Endothelial cell of umbilical vein (primary cell): ENCODE data around the gene PCDHGA6. TPM values are rescaled to one million over a fixed set of nuclear protein-coding genes. Genes with fewer than 3 reads are reported as not detected.

Source experiments
- BruUV-seq: library from RNA; stranded (reverse); fragments of 400-500 nt; replicated peaks from 2 replicates; lab custom pipeline; 2021; lab: Mats Ljungman, UMichigan
- CTCF ChIA-PET: fragments of 300-600, 350-600 bp; sonication (Branson Sonifier 250); formaldehyde crosslinking; loops from one replicate; lab custom pipeline; 2021; ENCODE audit warnings: antibody characterized with exemption, inconsistent platforms; lab: Charles Lee
- POLR2A ChIA-PET: fragments of 300-600, 350-600 bp; sonication (Branson Sonifier 250); formaldehyde crosslinking; loops from one replicate; lab custom pipeline; 2021; ENCODE audit warnings: antibody characterized with exemption, inconsistent platforms; lab: Charles Lee
- DNase-seq: peaks from one replicate; pipeline ENCODE4 v3.0.0-alpha.2; 2011; ENCODE audit warnings: low read depth, low spot score
- FAIRE-seq: peaks from 2 replicates; lab custom pipeline; 2011; peaks lifted over from hg19 to GRCh38; lab: Jason Lieb, UNC
- H2AFZ ChIP-seq: 2 replicates; pipeline ENCODE4 v1.6.0; 2012; ENCODE audit warnings: low read depth, low read length, control low read depth, inconsistent platforms
- H3K27ac ChIP-seq: 2 replicates; pipeline ENCODE4 v1.5.1; 2011; ENCODE audit warnings: low read depth, mild to moderate bottlenecking, control low read depth, low read length, moderate library complexity; ENCODE audit not compliant: insufficient read depth
- H3K27me3 ChIP-seq, 2 experiments: 2 replicates each; pipeline versions ENCODE4 v1.6.0 to v1.6.1; 2011; ENCODE audit warnings: low read length in 2 of 2, mixed read lengths in 1 of 2; ENCODE audit not compliant: control insufficient read depth in 2 of 2, insufficient read depth in 2 of 2
- H3K36me3 ChIP-seq, 2 experiments: 2 replicates in 1 of 2; 3 replicates in 1 of 2; pipeline ENCODE4 v1.5.1; 2011; ENCODE audit warnings: low read length in 2 of 2, mild to moderate bottlenecking in 1 of 2, moderate library complexity in 1 of 2; ENCODE audit not compliant: control insufficient read depth in 2 of 2, insufficient read depth in 2 of 2; ENCODE audit errors: extremely low read depth in 1 of 2
- H3K4me1 ChIP-seq: 3 replicates; pipeline ENCODE4 v1.5.1; 2011; ENCODE audit warnings: mild to moderate bottlenecking, low read length; ENCODE audit not compliant: control insufficient read depth, insufficient read depth; ENCODE audit errors: extremely low read depth
- H3K4me2 ChIP-seq: 2 replicates; pipeline ENCODE4 v1.6.1; 2011; ENCODE audit warnings: low read length, control low read depth, mixed read lengths; ENCODE audit not compliant: insufficient read depth
- H3K4me3 ChIP-seq, 3 experiments: fragments of 200-600 bp in 1 of 3; sonication (generic), shearing (Covaris generic) in 1 of 3; replicated peaks in 1 of 3; 2 replicates each; pipeline ENCODE4 v1.5.1; 2011 to 2016; ENCODE audit warnings: control low read depth in 3 of 3, low read length in 3 of 3, mild to moderate bottlenecking in 2 of 3, inconsistent platforms in 1 of 3, low read depth in 1 of 3, moderate library complexity in 1 of 3; ENCODE audit not compliant: insufficient read depth in 1 of 3
- H3K79me2 ChIP-seq: 2 replicates; pipeline ENCODE4 v1.6.0; 2012; ENCODE audit warnings: low read length, inconsistent platforms; ENCODE audit not compliant: control insufficient read depth, insufficient read depth
- H3K9ac ChIP-seq: replicated peaks from 2 replicates; pipeline ENCODE3; 2011; ENCODE audit warnings: low read length, control low read depth; ENCODE audit not compliant: insufficient read depth; ENCODE audit errors: extremely low read depth
- H3K9me1 ChIP-seq: replicated peaks from 3 replicates; pipeline ENCODE4 v1.6.0; 2011; ENCODE audit warnings: mild to moderate bottlenecking, low read length; ENCODE audit not compliant: control insufficient read depth, insufficient read depth; ENCODE audit errors: extremely low read depth
- H3K9me3 ChIP-seq: replicated peaks from 2 replicates; pipeline ENCODE4 v1.5.1; 2012; ENCODE audit warnings: low read length, inconsistent platforms; ENCODE audit not compliant: control insufficient read depth, insufficient read depth
- H4K20me1 ChIP-seq: replicated peaks from 2 replicates; pipeline ENCODE3; 2011; ENCODE audit warnings: mild to moderate bottlenecking, low read length; ENCODE audit not compliant: control insufficient read depth, insufficient read depth; ENCODE audit errors: extremely low read depth
- EZH2 ChIP-seq: IDR thresholded peaks from 2 replicates; pipeline ENCODE4 v1.6.1; 2012; ENCODE audit warnings: borderline replicate concordance, low read depth, mild to moderate bottlenecking, moderate library complexity, low read length, inconsistent platforms; ENCODE audit not compliant: severe bottlenecking
- FOS ChIP-seq: IDR thresholded peaks from 2 replicates; pipeline ENCODE4 v1.6.1; 2011; ENCODE audit warnings: mild to moderate bottlenecking, low read length, moderate library complexity, borderline replicate concordance; ENCODE audit not compliant: insufficient read depth
- GATA2 ChIP-seq: IDR thresholded peaks from 2 replicates; pipeline ENCODE4 v1.7.0; 2011; ENCODE audit warnings: low read depth, mild to moderate bottlenecking, moderate library complexity, mixed read lengths, low read length; ENCODE audit not compliant: insufficient read length, insufficient read depth
- JUN ChIP-seq: IDR thresholded peaks from 2 replicates; pipeline ENCODE4 v1.6.1; 2011; ENCODE audit warnings: borderline replicate concordance, low read depth; ENCODE audit not compliant: insufficient read length, insufficient read depth
- MAX ChIP-seq: IDR thresholded peaks from 2 replicates; pipeline ENCODE4 v1.6.1; 2011; ENCODE audit not compliant: insufficient read depth, insufficient read length
- MYC ChIP-seq: IDR thresholded peaks from one replicate; pipeline ENCODE4 v1.6.1; 2011; ENCODE audit warnings: mild to moderate bottlenecking, low read depth, low read length
- POLR2A ChIP-seq: IDR thresholded peaks from 2 replicates; pipeline ENCODE4 v1.6.1; 2012; ENCODE audit warnings: low read depth, mild to moderate bottlenecking, control low read depth, low read length
- POLR2AphosphoS5 ChIP-seq: IDR thresholded peaks from 2 replicates; pipeline ENCODE4 v1.6.1; 2012; ENCODE audit warnings: low read depth, mild to moderate bottlenecking, control low read depth, low read length, moderate library complexity; ENCODE audit not compliant: insufficient read depth
- dilution Hi-C: fragments of 300-500 bp; cut with MboI; formaldehyde crosslinking; loops from one replicate; pipeline ENCODE4 v1.15.0; 2019; ENCODE audit warnings: low sequenced_read_pairs; ENCODE audit not compliant: extremely low pct_ligation_motif_present
- intact Hi-C: fragments of 100-400 bp; cut with micrococcal nuclease; formaldehyde crosslinking; loops from one replicate; pipeline ENCODE4 v1.10.0; 2022
- polyA plus RNA-seq, 4 experiments: library from polyadenylated mRNA; depleted of rRNA in 3 of 4; stranded (reverse) in 3 of 4; unstranded in 1 of 4; fragments of >200 nt; gene quantifications; 2 replicates each; pipeline versions ENCODE4 v1.2.1 to v1.2.3, GENCODE V29; 2011 to 2012; ENCODE audit warnings: missing spikeins in 1 of 4
- total RNA-seq: library from RNA; stranded (reverse); gene quantifications from 2 replicates; pipeline ENCODE4 v1.2.3, GENCODE V29; 2021
- TF ChIP-seq, protein P1 (sequence below), 2 donors: IDR thresholded peaks; 1 replicate in 1 of 2; 2 replicates in 1 of 2; pipeline ENCODE4 v1.5.1; 2011; ENCODE audit warnings: low read length in 2 of 2, mild to moderate bottlenecking in 2 of 2, moderate library complexity in 2 of 2, control low read depth in 1 of 2, inconsistent platforms in 1 of 2, low read depth in 1 of 2; ENCODE audit not compliant: insufficient read depth in 1 of 2; ENCODE audit errors: extremely low read depth in 1 of 2

The PCDHGA6 gene
- total and polyA plus RNA-seq, 2 donors (not counting 3 experiments of a cell fraction or from before 2014, with no cell fraction given) = 2.6 to 2.7 TPM

DNA sequence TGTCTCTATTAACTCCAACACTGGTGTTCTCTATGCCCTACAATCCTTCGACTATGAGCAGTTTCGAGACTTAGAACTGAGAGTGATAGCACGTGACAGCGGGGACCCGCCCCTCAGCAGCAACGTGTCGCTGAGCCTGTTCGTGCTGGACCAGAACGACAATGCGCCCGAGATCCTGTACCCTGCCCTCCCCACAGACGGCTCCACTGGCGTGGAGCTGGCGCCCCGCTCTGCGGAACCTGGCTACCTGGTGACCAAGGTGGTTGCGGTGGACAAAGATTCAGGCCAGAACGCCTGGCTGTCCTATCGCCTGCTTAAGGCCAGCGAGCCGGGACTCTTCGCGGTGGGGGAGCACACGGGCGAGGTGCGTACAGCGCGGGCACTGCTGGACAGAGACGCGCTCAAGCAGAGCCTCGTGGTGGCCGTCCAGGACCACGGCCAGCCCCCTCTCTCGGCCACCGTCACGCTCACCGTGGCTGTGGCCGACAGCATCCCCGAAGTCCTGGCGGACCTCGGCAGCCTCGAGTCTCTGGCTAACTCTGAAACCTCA is 49.1 kb downstream of the PCDHGA6 start:
- Histone ChIP-seq H3K4me2 (no peak overlapping the region), H3K79me2 (no peaks in the 10 kb centered on the region), H3K9me1 (no peaks in the 10 kb centered on the region), H4K20me1 (no peaks in the 10 kb centered on the region), H3K36me3 (no peaks in the 10 kb centered on the region), H3K9me3 (peaks cover 8% of the 10 kb centered on the region), H3K27me3 (peaks cover 46 to 94% of the 10 kb centered on the region in 2 experiments), H3K4me3 (no peak overlapping the region), H2AFZ (no peak overlapping the region), H3K27ac (no peak overlapping the region), H3K4me1 (peaks cover 14% of the 10 kb centered on the region), H3K9ac (no peak overlapping the region)
- FAIRE-seq (no peak), DNase-seq (no peak)
- intact Hi-C loops (loop anchor here (5.0 kb wide), 1 partner anchor 51 kb away; the partner anchor contains the start of genes PCDHGA6 and PCDHGB3), dilution Hi-C loops (no loop called here)
- TF ChIP-seq MYC (no peak), JUN (no peak), POLR2A (no peak), EZH2 (no peak), MAX (no peak), FOS (no peak), POLR2AphosphoS5 (no peak), GATA2 (no peak)
- TF ChIP-seq, protein P1, sequence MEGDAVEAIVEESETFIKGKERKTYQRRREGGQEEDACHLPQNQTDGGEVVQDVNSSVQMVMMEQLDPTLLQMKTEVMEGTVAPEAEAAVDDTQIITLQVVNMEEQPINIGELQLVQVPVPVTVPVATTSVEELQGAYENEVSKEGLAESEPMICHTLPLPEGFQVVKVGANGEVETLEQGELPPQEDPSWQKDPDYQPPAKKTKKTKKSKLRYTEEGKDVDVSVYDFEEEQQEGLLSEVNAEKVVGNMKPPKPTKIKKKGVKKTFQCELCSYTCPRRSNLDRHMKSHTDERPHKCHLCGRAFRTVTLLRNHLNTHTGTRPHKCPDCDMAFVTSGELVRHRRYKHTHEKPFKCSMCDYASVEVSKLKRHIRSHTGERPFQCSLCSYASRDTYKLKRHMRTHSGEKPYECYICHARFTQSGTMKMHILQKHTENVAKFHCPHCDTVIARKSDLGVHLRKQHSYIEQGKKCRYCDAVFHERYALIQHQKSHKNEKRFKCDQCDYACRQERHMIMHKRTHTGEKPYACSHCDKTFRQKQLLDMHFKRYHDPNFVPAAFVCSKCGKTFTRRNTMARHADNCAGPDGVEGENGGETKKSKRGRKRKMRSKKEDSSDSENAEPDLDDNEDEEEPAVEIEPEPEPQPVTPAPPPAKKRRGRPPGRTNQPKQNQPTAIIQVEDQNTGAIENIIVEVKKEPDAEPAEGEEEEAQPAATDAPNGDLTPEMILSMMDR (IDR thresholded peaks at IDR 0.05; ENCODE audit: extremely low read depth in 1 of 2, insufficient read depth in 1 of 2, low read depth in 1 of 2, low read length in 2 of 2) = no peak
- no TSS peak for BruUV-seq
- ChIA-PET CTCF (interaction anchor here (2.0 to 3.8 kb wide), 5 partner anchors 8 to 102 kb away, joined by 8 to 149 read pairs (median 10); partner anchors contain the start of genes PCDHGA10, PCDHGA12 and PCDHGB4), POLR2A (no interaction called here)
